Suprapubic skin (tissue), 4 donors: Measurements from ENCODE around the gene EIF2D. TPM values are rescaled to one million over a fixed set of nuclear protein-coding genes. Genes with fewer than 3 reads are reported as not detected.

Experiments
- DNase-seq, 2 donors: peaks; one replicate each; pipeline ENCODE4 v3.0.0-alpha.2; 2019; ENCODE audit warnings: low spot score in 2 of 2
- H3K27ac ChIP-seq: fragments of 200-600 bp; sonication (generic); one replicate; pipeline ENCODE4 v1.5.1; 2019
- H3K27me3 ChIP-seq: fragments of 200-600 bp; sonication (generic); one replicate; pipeline ENCODE4 v1.5.1; 2019
- H3K36me3 ChIP-seq: fragments of 200-600 bp; sonication (generic); one replicate; pipeline ENCODE4 v1.5.1; 2019
- H3K4me1 ChIP-seq: fragments of 200-600 bp; sonication (generic); one replicate; pipeline ENCODE4 v1.5.1; 2019
- H3K4me3 ChIP-seq: fragments of 200-600 bp; sonication (generic); one replicate; pipeline ENCODE4 v1.5.1; 2019; ENCODE audit warnings: mild to moderate bottlenecking
- H3K9me3 ChIP-seq: fragments of 200-600 bp; sonication (generic); one replicate; pipeline ENCODE4 v1.5.1; 2019
- CTCF ChIP-seq, 2 donors: fragments of 200-600 bp in 1 of 2; fragments of 450-650 bp in 1 of 2; sonication (generic) in 1 of 2; IDR thresholded peaks; one replicate each; pipeline ENCODE4 v1.5.1; 2016 to 2019; ENCODE audit warnings: antibody characterized with exemption in 2 of 2, mild to moderate bottlenecking in 1 of 2, moderate library complexity in 1 of 2
- EP300 ChIP-seq: sonication (generic); formaldehyde crosslinking; IDR thresholded peaks from one replicate; pipeline ENCODE4 v1.6.1; 2017; ENCODE audit warnings: antibody characterized with exemption
- POLR2A ChIP-seq, 2 donors: fragments of 450-650 bp; IDR thresholded peaks; one replicate each; pipeline ENCODE4 v1.6.1; 2017; ENCODE audit warnings: antibody characterized with exemption in 2 of 2, mild to moderate bottlenecking in 2 of 2, moderate library complexity in 2 of 2
- POLR2AphosphoS5 ChIP-seq, 3 donors: sonication (generic); formaldehyde crosslinking; IDR thresholded peaks; one replicate each; pipeline ENCODE4 v1.6.1; 2017; ENCODE audit warnings: antibody characterized with exemption in 3 of 3
- WGBS: methylation state at CpG from one replicate; pipeline ENCODE4 v1.1.5; 2018; 5-methylcytosine and 5-hydroxymethylcytosine counted together
- total RNA-seq, 4 donors: library from RNA; depleted of rRNA; stranded (reverse); fragments of >200 nt; gene quantifications; one replicate each; pipeline ENCODE4 v1.1.0, GENCODE V29; 2016

Gene EIF2D
- total RNA-seq, 4 donors from 2014 or later, result 55.0 to 69.1 (median 61.1) TPM

GRCh38 chr1:206580438-206581113 lies 31.7 kb downstream of the EIF2D start:
- Histone ChIP-seq H3K27me3 (no peaks in the 10 kb centered on the region), H3K27ac (peak overlapping the region; percentile 57), H3K4me1 (peaks cover 51% of the 10 kb centered on the region), H3K9me3 (no peaks in the 10 kb centered on the region), H3K36me3 (peaks cover 11% of the 10 kb centered on the region), H3K4me3 (no peak overlapping the region)
- 94% methylated on average over 7 of the region's 8 CpGs for WGBS
- no peak for TF ChIP-seq POLR2AphosphoS5 (IDR thresholded peaks at IDR 0.05)
- TF ChIP-seq CTCF (IDR thresholded peaks at IDR 0.05), result no peak
- TF ChIP-seq POLR2A (IDR thresholded peaks at IDR 0.05), result no peak
- TF ChIP-seq EP300, result no peak
- DNase-seq, result peak in 1 of 2 donors; percentile 55

GRCh38 chr1:206579747-206580437 lies 32.4 kb downstream of the EIF2D start:
- Histone ChIP-seq H3K4me1 (peaks cover 44% of the 10 kb centered on the region), H3K4me3 (no peak overlapping the region), H3K9me3 (no peaks in the 10 kb centered on the region), H3K27me3 (no peaks in the 10 kb centered on the region), H3K36me3 (peaks cover 4% of the 10 kb centered on the region), H3K27ac (peak overlapping the region; percentile 57)
- TF ChIP-seq POLR2A (IDR thresholded peaks at IDR 0.05) (no peak), CTCF (IDR thresholded peaks at IDR 0.05) (no peak), EP300 (no peak), POLR2AphosphoS5 (IDR thresholded peaks at IDR 0.05) (no peak)
- 63% methylated on average over 11 of the region's 11 CpGs for WGBS
- DNase-seq, result peak in 1 of 2 donors; percentile 80

GRCh38 chr1:206578978-206579374 lies 33.3 kb downstream of the EIF2D start:
- Histone ChIP-seq H3K27ac (no peak overlapping the region), H3K36me3 (no peaks in the 10 kb centered on the region), H3K9me3 (no peaks in the 10 kb centered on the region), H3K4me1 (peaks cover 35% of the 10 kb centered on the region), H3K4me3 (no peak overlapping the region), H3K27me3 (no peaks in the 10 kb centered on the region)
- TF ChIP-seq POLR2AphosphoS5 (IDR thresholded peaks at IDR 0.05), result no peak
- TF ChIP-seq CTCF (IDR thresholded peaks at IDR 0.05), result no peak
- no peak for TF ChIP-seq EP300
- TF ChIP-seq POLR2A (IDR thresholded peaks at IDR 0.05), result no peak
- 65% methylated on average over 4 of the region's 4 CpGs for WGBS
- peak in 1 of 2 donors; percentile 17 for DNase-seq

GRCh38 chr1:206578068-206578977 lies 33.9 kb downstream of the EIF2D start:
- Histone ChIP-seq H3K4me3 (no peak overlapping the region), H3K9me3 (no peaks in the 10 kb centered on the region), H3K27ac (no peak overlapping the region), H3K36me3 (no peaks in the 10 kb centered on the region), H3K27me3 (no peaks in the 10 kb centered on the region), H3K4me1 (peaks cover 29% of the 10 kb centered on the region)
- WGBS, result 74% methylated on average over 10 of the region's 10 CpGs
- no peak for TF ChIP-seq POLR2A (IDR thresholded peaks at IDR 0.05)
- TF ChIP-seq CTCF (IDR thresholded peaks at IDR 0.05), result no peak
- TF ChIP-seq EP300, result no peak
- no peak for TF ChIP-seq POLR2AphosphoS5 (IDR thresholded peaks at IDR 0.05)
- no peak for DNase-seq
